Ishikawa (cell line): ENCODE data around the gene ACBD6.

Source experiments
- CEBPB ChIP-seq: IDR thresholded peaks from 2 replicates; pipeline ENCODE4 v1.6.1; 2012
- EGR1 ChIP-seq: IDR thresholded peaks from 2 replicates; pipeline ENCODE4 v1.6.1; 2012
- EP300 ChIP-seq: IDR thresholded peaks from 2 replicates; pipeline ENCODE4 v1.6.1; 2012; ENCODE audit warnings: borderline replicate concordance
- MAX ChIP-seq: IDR thresholded peaks from 2 replicates; pipeline ENCODE4 v1.6.1; 2012
- RAD21 ChIP-seq: IDR thresholded peaks from 2 replicates; pipeline ENCODE4 v1.6.1; 2012; ENCODE audit warnings: low read depth
- REST ChIP-seq: IDR thresholded peaks from 2 replicates; pipeline ENCODE4 v1.6.1; 2012; ENCODE audit warnings: low read depth, mild to moderate bottlenecking
- TAF1 ChIP-seq: IDR thresholded peaks from 2 replicates; pipeline ENCODE4 v1.6.1; 2012; ENCODE audit warnings: low read depth, mild to moderate bottlenecking
- YY1 ChIP-seq: IDR thresholded peaks from 2 replicates; pipeline ENCODE4 v1.6.1; 2012; ENCODE audit warnings: low read depth

- TF ChIP-seq TAF1 (no peak), REST (no peak), MAX (no peak), RAD21 (no peak), CEBPB (no peak), YY1 (no peak), EP300 (no peak), EGR1 (no peak)
Observed at GRCh38 chr1:180363246-180363995, 139.0 kb downstream of the ACBD6 start.
